ENCODE results near the gene PRR19.

GRCh38 chr19:42355896-42356295, 54.0 kb downstream of the PRR19 start:
- no peak for TF ChIP-seq CTCF (IDR thresholded peaks at IDR 0.05)
- TF ChIP-seq POLR2A (IDR thresholded peaks at IDR 0.05): no peak
- no peak for TF ChIP-seq POLR2AphosphoS5 (IDR thresholded peaks at IDR 0.05)
- no peak for TF ChIP-seq EP300 (IDR thresholded peaks at IDR 0.05)

Data from upper lobe of left lung (tissue), 4 donors.